Measurements from ENCODE around the gene SLC35C1. TPM values are rescaled to one million over a fixed set of nuclear protein-coding genes. Genes with fewer than 3 reads are reported as not detected.

Gene SLC35C1
- total and polyA plus RNA-seq, 9 of the 15 experiments (the other 6 are each of a cell fraction or from before 2014, with no cell fraction given) = 0.65 to 13.1 (median 2.4) TPM

DNA sequence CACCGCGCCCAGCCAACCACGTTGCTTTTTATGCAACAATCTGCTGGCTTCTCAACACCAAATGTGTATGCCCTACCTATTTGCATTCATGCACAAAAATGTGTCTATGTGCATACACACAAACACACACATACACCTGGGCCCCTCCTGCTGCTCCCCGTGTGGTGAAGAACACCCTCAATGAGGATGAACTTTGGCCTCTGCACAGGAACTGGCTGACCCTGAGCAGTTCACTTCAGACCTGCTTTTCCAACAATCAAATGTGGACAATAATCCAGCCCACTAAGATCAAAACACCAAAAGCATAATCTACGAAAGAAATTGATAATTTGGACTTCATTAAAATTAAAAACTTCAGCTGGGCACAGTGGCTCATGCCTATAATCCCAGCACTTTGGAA lies 25.3 kb upstream of the SLC35C1 start:
- H3K36me3 ChIP-seq (ENCODE audit: control insufficient read depth, insufficient read depth, low read length) = no peaks in the 10 kb centered on the region
- ChIA-PET POLR2A (no interaction called here), CTCF (ENCODE audit: low intra/inter-chr PET ratio) (no interaction called here)
- no peak overlapping the region for H3K4me3 ChIP-seq
- intact Hi-C loops (cut with micrococcal nuclease) (no loop called here), in situ Hi-C loops (cut with MboI) (loop anchor here (10.0 kb wide), 1 partner anchor 405 kb away; no protein-coding TSS in a partner anchor)
- no peak overlapping the region for H3K9ac ChIP-seq (ENCODE audit: insufficient read depth in 1 of 2, low read depth in 2 of 2, low read length in 2 of 2)
- no TSS peak for BruUV-seq (replicated peaks)
- WGBS (ENCODE audit: insufficient coverage, low coverage, missing lambda C conversion rate) = 12% methylated on average over 5 of the region's 5 CpGs
- DNase-seq (ENCODE audit: extremely low read depth in 1 of 4, low spot score in 3 of 4) (no peak), ATAC-seq (no peak), FAIRE-seq (no peak)
- no peaks in the 10 kb centered on the region for H3K9me3 ChIP-seq (replicated peaks; ENCODE audit: control insufficient read depth, insufficient read depth, low read depth, low read length)
- TF ChIP-seq, protein P1, sequence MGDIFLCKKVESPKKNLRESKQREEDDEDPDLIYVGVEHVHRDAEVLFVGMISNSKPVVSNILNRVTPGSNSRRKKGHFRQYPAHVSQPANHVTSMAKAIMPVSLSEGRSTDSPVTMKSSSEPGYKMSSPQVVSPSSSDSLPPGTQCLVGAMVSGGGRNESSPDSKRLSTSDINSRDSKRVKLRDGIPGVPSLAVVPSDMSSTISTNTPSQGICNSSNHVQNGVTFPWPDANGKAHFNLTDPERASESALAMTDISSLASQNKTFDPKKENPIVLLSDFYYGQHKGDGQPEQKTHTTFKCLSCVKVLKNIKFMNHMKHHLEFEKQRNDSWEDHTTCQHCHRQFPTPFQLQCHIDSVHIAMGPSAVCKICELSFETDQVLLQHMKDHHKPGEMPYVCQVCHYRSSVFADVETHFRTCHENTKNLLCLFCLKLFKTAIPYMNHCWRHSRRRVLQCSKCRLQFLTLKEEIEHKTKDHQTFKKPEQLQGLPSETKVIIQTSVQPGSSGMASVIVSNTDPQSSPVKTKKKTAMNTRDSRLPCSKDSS (IDR thresholded peaks at IDR 0.05; ENCODE audit: low read depth, partially characterized antibody) = no peak
- TF ChIP-seq GTF2E2 (tag; IDR thresholded peaks at IDR 0.05) (no peak), BCOR (IDR thresholded peaks at IDR 0.05) (no peak), TEAD1 (CRISPR knock-in tag; IDR thresholded peaks at IDR 0.05) (no peak), KAT7 (CRISPR knock-in tag; IDR thresholded peaks at IDR 0.05; ENCODE audit: borderline replicate concordance) (no peak), KLF10 (CRISPR knock-in tag; IDR thresholded peaks at IDR 0.05) (no peak), U2AF1 (optimal IDR thresholded peaks at IDR 0.05; ENCODE audit: low read depth, low read length) (no peak), KDM4B (IDR thresholded peaks at IDR 0.05; ENCODE audit: borderline replicate concordance in 2 of 2, low read depth in 1 of 2) (no peak), XRCC5 (IDR thresholded peaks at IDR 0.05; ENCODE audit: low read depth, low read length) (no peak), XRCC3 (IDR thresholded peaks at IDR 0.05) (no peak), HMGN3 (IDR thresholded peaks at IDR 0.05; ENCODE audit: borderline replicate concordance, extremely low read depth, insufficient read length, low read depth, low read length) (no peak)
- TF ChIP-seq, protein P2, sequence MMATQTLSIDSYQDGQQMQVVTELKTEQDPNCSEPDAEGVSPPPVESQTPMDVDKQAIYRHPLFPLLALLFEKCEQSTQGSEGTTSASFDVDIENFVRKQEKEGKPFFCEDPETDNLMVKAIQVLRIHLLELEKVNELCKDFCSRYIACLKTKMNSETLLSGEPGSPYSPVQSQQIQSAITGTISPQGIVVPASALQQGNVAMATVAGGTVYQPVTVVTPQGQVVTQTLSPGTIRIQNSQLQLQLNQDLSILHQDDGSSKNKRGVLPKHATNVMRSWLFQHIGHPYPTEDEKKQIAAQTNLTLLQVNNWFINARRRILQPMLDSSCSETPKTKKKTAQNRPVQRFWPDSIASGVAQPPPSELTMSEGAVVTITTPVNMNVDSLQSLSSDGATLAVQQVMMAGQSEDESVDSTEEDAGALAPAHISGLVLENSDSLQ (IDR thresholded peaks at IDR 0.05) = no peak
- TF ChIP-seq, protein P3, sequence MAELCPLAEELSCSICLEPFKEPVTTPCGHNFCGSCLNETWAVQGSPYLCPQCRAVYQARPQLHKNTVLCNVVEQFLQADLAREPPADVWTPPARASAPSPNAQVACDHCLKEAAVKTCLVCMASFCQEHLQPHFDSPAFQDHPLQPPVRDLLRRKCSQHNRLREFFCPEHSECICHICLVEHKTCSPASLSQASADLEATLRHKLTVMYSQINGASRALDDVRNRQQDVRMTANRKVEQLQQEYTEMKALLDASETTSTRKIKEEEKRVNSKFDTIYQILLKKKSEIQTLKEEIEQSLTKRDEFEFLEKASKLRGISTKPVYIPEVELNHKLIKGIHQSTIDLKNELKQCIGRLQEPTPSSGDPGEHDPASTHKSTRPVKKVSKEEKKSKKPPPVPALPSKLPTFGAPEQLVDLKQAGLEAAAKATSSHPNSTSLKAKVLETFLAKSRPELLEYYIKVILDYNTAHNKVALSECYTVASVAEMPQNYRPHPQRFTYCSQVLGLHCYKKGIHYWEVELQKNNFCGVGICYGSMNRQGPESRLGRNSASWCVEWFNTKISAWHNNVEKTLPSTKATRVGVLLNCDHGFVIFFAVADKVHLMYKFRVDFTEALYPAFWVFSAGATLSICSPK (IDR thresholded peaks at IDR 0.05; ENCODE audit: borderline replicate concordance) = no peak
- no peaks in the 10 kb centered on the region for H3K9me1 ChIP-seq (ENCODE audit: control insufficient read depth, insufficient read depth, low read length)
- no peak overlapping the region for H2AFZ ChIP-seq (ENCODE audit: low read depth, low read length)
- no peaks in the 10 kb centered on the region for H3K79me2 ChIP-seq (ENCODE audit: control insufficient read depth, insufficient read depth, low read length)
- no peaks in the 10 kb centered on the region; a peak in 1 of 5 replicates for H3K4me1 ChIP-seq (replicated peaks in 1 of 2; ENCODE audit: control insufficient read depth in 2 of 2, insufficient read depth in 2 of 2, low read length in 2 of 2)
- peaks cover 13 to 24% of the 10 kb centered on the region in 2 experiments; a peak in 4 of 5 replicates for H3K27me3 ChIP-seq (ENCODE audit: control insufficient read depth in 2 of 2, insufficient read depth in 2 of 2, low read length in 2 of 2)
- no peaks in the 10 kb centered on the region for H4K20me1 ChIP-seq (replicated peaks; ENCODE audit: control insufficient read depth, insufficient read depth, low read length)
- no peak overlapping the region for H3K27ac ChIP-seq (ENCODE audit: extremely low read depth, low read depth, low read length)
- no peak overlapping the region for H3K4me2 ChIP-seq (ENCODE audit: insufficient read depth, low read length)

All from K562 (cell line).